Aorta (tissue), 5 donors: ENCODE measurements around the gene ST6GAL1. TPM values are rescaled to one million over a fixed set of nuclear protein-coding genes. Genes with fewer than 3 reads are reported as not detected.

Source experiments
- ATAC-seq: fragments of 200-7000 bp; cut with Tn5 transposase; one replicate; pipeline ENCODE4 v1.9.1; 2022; ENCODE audit warnings: moderate library complexity; ENCODE audit not compliant: low FRiP score
- DNase-seq, 2 donors: peaks; one replicate each; pipeline ENCODE4 v3.0.0-alpha.2; 2020
- H3K27ac ChIP-seq, 2 donors: one replicate each; pipeline ENCODE4 v1.5.1; 2013; ENCODE audit warnings: low read length in 2 of 2, mild to moderate bottlenecking in 2 of 2, moderate library complexity in 2 of 2, control low read depth in 1 of 2, inconsistent platforms in 1 of 2, low read depth in 1 of 2
- H3K27me3 ChIP-seq, 2 donors: one replicate each; pipeline ENCODE4 v1.6.1; 2013; ENCODE audit warnings: control low read depth in 1 of 2, low read length in 1 of 2, mild to moderate bottlenecking in 1 of 2, moderate library complexity in 1 of 2; ENCODE audit not compliant: insufficient read depth in 2 of 2, control insufficient read depth in 1 of 2
- H3K36me3 ChIP-seq, 2 donors: one replicate each; pipeline ENCODE4 v1.6.1; 2013; ENCODE audit warnings: control low read depth in 1 of 2, low read length in 1 of 2, mild to moderate bottlenecking in 1 of 2; ENCODE audit not compliant: insufficient read depth in 2 of 2, control insufficient read depth in 1 of 2
- H3K4me1 ChIP-seq, 2 donors: one replicate each; pipeline ENCODE4 v1.6.1; 2013; ENCODE audit warnings: low read length in 2 of 2, control low read depth in 1 of 2, mild to moderate bottlenecking in 1 of 2, moderate library complexity in 1 of 2; ENCODE audit not compliant: insufficient read depth in 2 of 2, control insufficient read depth in 1 of 2
- H3K4me3 ChIP-seq, 2 donors: one replicate each; pipeline ENCODE4 v1.5.1; 2013; ENCODE audit warnings: low read length in 2 of 2, control low read depth in 1 of 2, mild to moderate bottlenecking in 1 of 2
- H3K9me3 ChIP-seq: one replicate; pipeline ENCODE4 v1.6.1; 2013; ENCODE audit warnings: mild to moderate bottlenecking, low read length; ENCODE audit not compliant: control insufficient read depth
- WGBS, 2 donors: extraction: QIAGEN DNeasy Blood & Tissue Kit; methylation state at CpG; one replicate each; pipeline ENCODE4 v1.1.7; 2013; 5-methylcytosine and 5-hydroxymethylcytosine counted together
- intact Hi-C, 2 donors: fragments of 100-400 bp; cut with DNase I; formaldehyde crosslinking; loops; one replicate each; pipeline versions ENCODE4 v1.14.2 to v1.15.0; 2022
- polyA plus RNA-seq, 2 donors: library from polyadenylated mRNA; stranded (reverse); fragments of 200-250 nt; gene quantifications; one replicate each; pipeline ENCODE4 v1.2.3, GENCODE V29; 2013
- total RNA-seq, 2 donors: library from RNA; stranded (reverse); fragmentation: NEBNext Ultra II Directional; extraction: Animal tissue kit (Norgen Biotek cat#: 25700); gene quantifications; one replicate each; pipeline ENCODE4 v1.2.1, GENCODE V29; 2021
- donor health status: healthy with polysubstance abuse.
- donor health status: Bipolar disorder and iron deficiency.
- donor health status: DM: no; HTN: no; CAD: no.
- donor health status: DM: no; HTN: no; CAD: no.
- donor health status: DM: yes; HTN: yes; CAD: no.

Gene ST6GAL1
- total and polyA plus RNA-seq, 4 donors = 11.8 to 140 (median 50.4) TPM

GRCh38 chr3:186932281-186933181, 2.2 kb downstream of the ST6GAL1 start:
- no peak for ATAC-seq
- no peak for DNase-seq
- Histone ChIP-seq H3K4me1 (no peaks in the 10 kb centered on the region), H3K4me3 (peak overlapping the region; percentile 57 to 76), H3K27me3 (no peaks in the 10 kb centered on the region), H3K9me3 (no peaks in the 10 kb centered on the region), H3K27ac (peak overlapping the region; percentile 62 to 74), H3K36me3 (no peaks in the 10 kb centered on the region)
- 15% methylated on average over 15 of the region's 15 CpGs for WGBS, 2 donors
- intact Hi-C loops = loop anchor here (5.0 kb wide), 4 partner anchors 40 to 170 kb away; no protein-coding TSS in a partner anchor

- Histone ChIP-seq H3K27me3 (no peaks in the 10 kb centered on the region), H3K9me3 (no peaks in the 10 kb centered on the region), H3K27ac (no peak overlapping the region), H3K4me3 (no peak overlapping the region), H3K4me1 (peaks cover 0 to 3% of the 10 kb centered on the region in 2 donors), H3K36me3 (no peaks in the 10 kb centered on the region)
- 91 to 95% methylated on average over 4 of the region's 4 CpGs for WGBS, 2 donors
- intact Hi-C loops = loop anchor here (5.0 kb wide), 4 partner anchors 38 to 168 kb away; no protein-coding TSS in a partner anchor
- no peak for ATAC-seq
- DNase-seq = no peak
These were observed 3.5 kb downstream of the ST6GAL1 start for GRCh38 chr3:186933816-186934215.

GRCh38 chr3:186935133-186935532, 4.8 kb downstream of the ST6GAL1 start:
- no peak for ATAC-seq
- no peaks in the 10 kb centered on the region for H3K36me3 ChIP-seq
- no peak for DNase-seq
- intact Hi-C loops = no loop called here
- H3K4me1 ChIP-seq = peaks cover 0 to 8% of the 10 kb centered on the region in 2 donors
- 98 to 99% methylated on average over 6 of the region's 6 CpGs for WGBS, 2 donors
- H3K27me3 ChIP-seq = no peaks in the 10 kb centered on the region
- H3K9me3 ChIP-seq = no peaks in the 10 kb centered on the region
- no peak overlapping the region for H3K27ac ChIP-seq
- no peak overlapping the region for H3K4me3 ChIP-seq

- peaks cover 0 to 8% of the 10 kb centered on the region in 2 donors for H3K4me1 ChIP-seq
- no peaks in the 10 kb centered on the region for H3K36me3 ChIP-seq
- no peak for ATAC-seq
- WGBS, 2 donors = 93 to 94% methylated on average over 10 of the region's 10 CpGs
- DNase-seq = no peak
- intact Hi-C loops = no loop called here
- no peaks in the 10 kb centered on the region for H3K27me3 ChIP-seq
- no peaks in the 10 kb centered on the region for H3K9me3 ChIP-seq
- no peak overlapping the region for H3K4me3 ChIP-seq
- peak overlapping the region in 1 of 2 donors; percentile 29 for H3K27ac ChIP-seq
These were observed 6.9 kb downstream of the ST6GAL1 start for GRCh38 chr3:186937017-186937875.

- H3K27ac ChIP-seq = peak overlapping the region; percentile 25 to 45
- H3K27me3 ChIP-seq = no peaks in the 10 kb centered on the region
- ATAC-seq = peak; percentile 61
- intact Hi-C loops = loop anchor here in 1 of 2 donors (2.0 kb wide), 1 partner anchor 170 kb away; no protein-coding TSS in a partner anchor
- 24 to 25% methylated on average over 6 of the region's 6 CpGs for WGBS, 2 donors
- H3K4me1 ChIP-seq = peaks cover 0 to 8% of the 10 kb centered on the region in 2 donors
- H3K36me3 ChIP-seq = peaks cover 0 to 2% of the 10 kb centered on the region in 2 donors
- no peak overlapping the region for H3K4me3 ChIP-seq
- no peaks in the 10 kb centered on the region for H3K9me3 ChIP-seq
- DNase-seq = peak in 1 of 2 donors; percentile 71
These were observed 8.4 kb downstream of the ST6GAL1 start for GRCh38 chr3:186938716-186939115.

GRCh38 chr3:186939536-186939935, 9.2 kb downstream of the ST6GAL1 start:
- no peak for ATAC-seq
- H3K4me1 ChIP-seq = peaks cover 0 to 8% of the 10 kb centered on the region in 2 donors
- peak overlapping the region in 1 of 2 donors; percentile 20 for H3K27ac ChIP-seq
- H3K4me3 ChIP-seq = no peak overlapping the region
- H3K9me3 ChIP-seq = no peaks in the 10 kb centered on the region
- intact Hi-C loops = loop anchor here in 1 of 2 donors (2.0 kb wide), 1 partner anchor 169 kb away; no protein-coding TSS in a partner anchor
- H3K27me3 ChIP-seq = no peaks in the 10 kb centered on the region
- 96 to 97% methylated on average over 5 of the region's 5 CpGs for WGBS, 2 donors
- DNase-seq = no peak
- peaks cover 0 to 2% of the 10 kb centered on the region in 2 donors for H3K36me3 ChIP-seq

GRCh38 chr3:186940967-186941366, 10.6 kb downstream of the ST6GAL1 start:
- H3K4me3 ChIP-seq = no peak overlapping the region
- peak overlapping the region; percentile 33 to 82 for H3K27ac ChIP-seq
- peak; percentile 83 for ATAC-seq
- intact Hi-C loops = loop anchor here in 1 of 2 donors (10.0 kb wide), 1 partner anchor 1006 kb away; the partner anchor contains the start of gene TRA2B
- H3K27me3 ChIP-seq = no peaks in the 10 kb centered on the region
- H3K36me3 ChIP-seq = peaks cover 2 to 4% of the 10 kb centered on the region in 2 donors
- peak; percentile 78 to 85 for DNase-seq
- no peaks in the 10 kb centered on the region for H3K9me3 ChIP-seq
- H3K4me1 ChIP-seq = peaks cover 0 to 8% of the 10 kb centered on the region in 2 donors
- WGBS, 2 donors = 4 to 5% methylated on average over 4 of the region's 4 CpGs

- peaks cover 0 to 8% of the 10 kb centered on the region in 2 donors for H3K4me1 ChIP-seq
- peaks cover 2 to 4% of the 10 kb centered on the region in 2 donors for H3K36me3 ChIP-seq
- DNase-seq (no peak), ATAC-seq (no peak)
- intact Hi-C loops = loop anchor here in 1 of 2 donors (10.0 kb wide), 1 partner anchor 1007 kb away; the partner anchor contains the start of gene TRA2B
- 68 to 71% methylated on average over 4 of the region's 4 CpGs for WGBS, 2 donors
- no peaks in the 10 kb centered on the region for H3K27me3 ChIP-seq
- no peak overlapping the region for H3K4me3 ChIP-seq
- H3K27ac ChIP-seq = no peak overlapping the region
- H3K9me3 ChIP-seq = no peaks in the 10 kb centered on the region
These were observed 11.8 kb downstream of the ST6GAL1 start for GRCh38 chr3:186942168-186942567.
